Stimulated activated naive CD8-positive, alpha-beta T cell treated with anti-CD3 and anti-CD28 coated beads, Interleukin-15, amount 100 ng/mL, for 72 hours (primary cell): ENCODE results near the gene CFDP1.

ENCODE experiments used
- ATAC-seq: fragments of 150-1000 bp; cut with Tn5 transposase; 2 replicates; pipeline ENCODE4 v1.10.0; 2021; ENCODE audit warnings: mild to moderate bottlenecking, moderate library complexity
- DNase-seq, 2 donors: peaks; one replicate each; pipeline ENCODE4 v3.0.0; 2021 to 2022
- H3K27ac Mint-ChIP-seq, 2 donors: one replicate each; pipeline ENCODE4 v1.8.0; 2022; ENCODE audit warnings: mild to moderate bottlenecking in 2 of 2, mixed read lengths in 2 of 2, moderate library complexity in 2 of 2
- H3K27me3 Mint-ChIP-seq: one replicate; pipeline ENCODE4 v1.8.0; 2022; ENCODE audit warnings: mixed read lengths
- H3K4me1 Mint-ChIP-seq: one replicate; pipeline ENCODE4 v1.8.0; 2022; ENCODE audit warnings: mild to moderate bottlenecking, mixed read lengths
- H3K4me3 Mint-ChIP-seq, 2 donors: one replicate each; pipeline ENCODE4 v1.8.0; 2022; ENCODE audit warnings: mild to moderate bottlenecking in 2 of 2, mixed read lengths in 2 of 2, moderate library complexity in 1 of 2
- H3K9me3 Mint-ChIP-seq, 2 donors: one replicate each; pipeline ENCODE4 v1.8.0; 2022; ENCODE audit warnings: mixed read lengths in 2 of 2

CFDP1 gene

DNA sequence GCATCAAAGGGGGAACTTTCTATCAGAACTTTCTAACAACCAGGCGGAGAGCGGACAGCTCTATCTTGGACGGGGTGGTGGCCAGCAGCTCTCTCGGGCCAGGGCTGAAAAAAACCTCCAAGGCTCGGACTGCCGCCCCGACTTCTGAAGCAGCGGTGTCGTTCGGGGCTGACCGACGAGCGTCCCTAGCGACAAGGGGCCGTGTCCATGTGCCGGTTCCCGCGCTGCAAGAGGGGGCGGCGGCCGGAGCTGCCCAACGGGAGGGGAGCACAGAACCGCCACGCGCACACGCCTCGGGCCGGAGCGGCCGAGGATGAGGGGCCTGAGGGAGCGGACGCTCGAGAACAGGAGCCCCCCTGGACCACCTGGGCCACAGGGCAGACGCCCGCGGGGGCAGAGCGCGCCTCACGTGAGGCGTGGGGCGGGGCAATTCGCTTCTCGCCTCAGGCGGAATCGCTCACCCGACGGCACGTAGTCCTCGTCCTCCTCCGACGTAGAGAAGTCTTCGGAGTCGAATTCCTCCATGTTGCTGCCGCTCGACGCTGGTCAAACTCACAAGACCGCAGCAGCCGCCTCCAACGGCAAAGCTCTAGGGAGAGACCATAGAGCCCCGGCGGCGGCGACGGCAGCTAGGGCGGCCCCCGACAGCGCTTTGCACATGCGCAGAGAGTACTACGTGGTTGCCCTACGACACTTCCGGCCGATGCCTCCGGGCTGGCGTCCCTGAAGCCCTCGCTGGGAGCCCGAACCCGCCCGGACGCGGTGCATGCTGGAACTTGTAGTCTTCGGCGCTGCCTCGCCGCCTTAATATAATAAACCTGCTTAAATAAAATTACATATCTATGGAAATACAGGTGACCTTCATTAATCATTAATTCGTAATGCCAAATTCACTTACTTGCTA lies at the start of gene CFDP1:
Gene CFDP1 (minus strand): TSS at position 676 of the 904 bp plus-strand sequence. CDS start 151 bp downstream, at position 525.
- peak; percentile 95 for ATAC-seq
- H3K4me3 Mint-ChIP-seq: peak within 1 kb of the TSS; percentile 82 to 96
- peaks cover 56% of the 10 kb centered on the region for H3K4me1 Mint-ChIP-seq
- peaks cover 0 to 7% of the 10 kb centered on the region in 2 donors for H3K9me3 Mint-ChIP-seq
- peak within 1 kb of the TSS; percentile 98 for H3K27ac Mint-ChIP-seq
- peak; percentile 95 for DNase-seq
- H3K27me3 Mint-ChIP-seq: no peaks in the 10 kb centered on the region

DNA sequence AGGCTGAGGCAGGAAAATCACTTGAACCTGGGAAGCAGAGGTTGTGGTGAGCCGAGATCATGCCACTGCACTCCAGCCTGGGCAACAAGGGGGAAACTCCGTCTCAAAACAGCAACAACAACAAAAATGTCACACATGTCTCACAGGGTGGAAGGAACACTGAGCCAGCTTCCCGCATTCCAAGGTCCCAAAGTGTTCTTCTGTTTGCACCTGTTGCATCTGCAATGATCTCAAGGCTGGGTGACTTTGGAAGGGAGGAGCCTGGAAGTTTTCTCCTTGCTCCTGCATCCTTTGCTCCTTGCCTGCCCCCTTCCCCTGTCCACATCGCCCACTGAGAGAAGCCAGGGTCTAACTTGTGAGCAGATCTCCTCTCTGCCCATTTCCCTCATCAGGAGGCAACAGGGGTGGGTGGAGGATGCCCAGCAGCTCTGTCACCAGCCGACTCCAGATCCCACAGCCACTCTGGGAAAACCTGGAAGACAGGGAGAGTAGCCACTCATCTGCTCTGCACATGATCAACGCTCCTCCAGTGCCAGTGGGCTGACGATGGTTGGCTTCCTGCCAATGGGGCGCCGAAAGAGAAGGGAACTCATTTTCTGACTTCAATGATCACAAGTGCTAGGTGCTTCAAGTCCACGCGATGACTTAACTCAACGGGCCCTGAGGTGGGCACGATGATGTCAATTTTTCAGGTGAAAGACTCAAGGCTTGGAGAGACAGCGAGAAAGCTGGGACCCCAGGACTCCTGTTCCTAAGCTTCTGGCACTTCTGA lies 49.3 kb upstream of the CFDP1 start:
- Mint-ChIP-seq H3K9me3 (no peaks in the 10 kb centered on the region), H3K27ac (no peak overlapping the region), H3K27me3 (peaks cover 32% of the 10 kb centered on the region), H3K4me1 (no peaks in the 10 kb centered on the region), H3K4me3 (no peak overlapping the region)
- DNase-seq: no peak
- no peak for ATAC-seq

DNA sequence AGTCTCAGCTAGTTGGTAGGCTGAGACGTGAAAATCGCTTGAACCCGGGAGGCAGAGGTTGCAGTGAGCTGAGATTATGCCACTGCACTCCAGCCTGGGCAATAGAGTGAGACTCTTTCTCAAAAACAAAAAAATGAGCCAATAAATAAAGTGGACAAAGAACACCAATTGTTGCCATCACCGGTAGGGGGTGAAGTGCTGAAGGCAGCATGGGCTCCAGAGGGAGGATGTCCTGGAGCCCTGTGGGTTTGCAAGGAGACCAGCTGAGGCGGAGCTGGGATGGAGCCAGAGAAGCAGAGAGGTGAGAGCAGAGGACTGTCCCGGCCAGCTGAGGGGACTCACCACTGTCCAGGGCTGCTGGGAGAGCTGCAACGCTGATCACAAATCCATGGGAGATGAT lies 48.2 kb upstream of the CFDP1 start:
- ATAC-seq (no peak), DNase-seq (no peak)
- Mint-ChIP-seq H3K9me3 (no peaks in the 10 kb centered on the region), H3K4me3 (no peak overlapping the region), H3K27ac (no peak overlapping the region), H3K4me1 (no peaks in the 10 kb centered on the region), H3K27me3 (peaks cover 33% of the 10 kb centered on the region)

DNA sequence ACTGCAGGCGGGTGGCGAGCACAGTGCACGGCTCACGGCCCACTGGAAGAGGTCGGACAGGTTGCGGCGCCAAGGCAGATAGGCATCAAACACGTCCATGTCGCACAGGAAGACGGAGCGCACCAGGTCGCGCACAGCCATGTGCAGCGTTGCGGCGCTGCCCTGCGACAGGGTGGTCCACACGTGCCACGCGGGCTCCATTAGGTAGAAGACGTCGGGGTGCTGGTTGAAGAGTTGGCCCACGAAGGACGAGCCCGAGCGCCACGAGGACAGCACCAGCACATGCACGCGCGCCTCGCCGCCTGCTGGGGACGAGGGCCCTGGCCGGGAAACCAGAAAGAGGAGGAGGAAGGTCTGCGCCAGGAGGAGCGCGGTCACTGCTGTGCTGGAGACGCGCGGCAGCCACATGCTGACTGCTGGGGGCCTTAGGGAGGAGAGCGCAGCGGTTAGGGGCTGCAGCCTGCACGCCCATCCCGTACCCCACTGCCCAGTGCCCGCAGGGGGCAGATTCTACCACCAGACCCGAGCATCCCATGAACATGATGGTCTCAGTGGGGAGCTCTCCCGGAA lies 46.2 kb upstream of the CFDP1 start:
- ATAC-seq (no peak), DNase-seq (no peak)
- H3K9me3 Mint-ChIP-seq: no peaks in the 10 kb centered on the region
- H3K27ac Mint-ChIP-seq: no peak overlapping the region
- peaks cover 19% of the 10 kb centered on the region for H3K27me3 Mint-ChIP-seq
- H3K4me1 Mint-ChIP-seq: no peaks in the 10 kb centered on the region
- no peak overlapping the region for H3K4me3 Mint-ChIP-seq

DNA sequence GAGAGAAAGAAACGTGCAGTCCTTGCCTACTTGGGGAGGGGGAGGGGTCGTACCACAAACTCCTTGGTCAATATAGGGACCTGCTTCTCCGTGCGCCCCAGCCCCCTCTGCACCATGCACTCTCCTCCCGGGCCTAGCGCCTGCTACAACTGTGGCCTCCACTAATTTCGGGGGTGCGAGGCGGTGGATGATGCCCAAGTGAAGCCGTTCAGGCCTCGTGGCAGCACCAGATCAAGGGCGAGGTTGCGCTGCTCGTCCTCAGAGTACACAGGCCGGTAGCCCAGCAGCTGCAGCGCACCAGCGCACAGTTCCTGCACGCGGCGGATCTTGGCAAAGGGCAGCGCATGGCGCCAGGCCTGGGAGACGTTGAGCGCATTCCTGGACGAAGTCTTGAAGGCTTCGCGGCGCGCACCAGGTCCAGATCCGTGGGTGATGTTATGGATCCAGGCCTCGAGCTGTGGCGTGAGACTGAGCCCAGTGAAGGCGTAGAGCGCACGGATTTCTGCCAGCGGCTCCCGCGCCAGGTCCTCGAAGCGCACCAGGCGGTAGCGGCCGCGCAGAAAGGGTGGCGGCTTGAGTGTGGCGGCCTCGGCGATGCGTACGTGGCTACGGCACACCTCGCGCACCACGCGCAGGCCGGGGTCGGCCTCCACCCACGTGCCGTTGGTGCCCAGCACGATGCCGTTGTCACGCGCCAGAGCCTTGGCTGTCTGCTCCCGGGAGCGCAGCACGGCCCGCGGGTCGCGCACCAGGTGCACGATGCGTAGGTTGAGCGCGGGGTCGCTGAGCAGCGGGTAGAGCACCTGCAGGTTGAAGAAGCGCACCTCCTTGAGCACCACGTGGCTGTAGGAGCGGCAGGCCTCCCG lies 45.4 kb upstream of the CFDP1 start:
- Mint-ChIP-seq H3K27ac (no peak overlapping the region), H3K4me3 (no peak overlapping the region), H3K9me3 (no peaks in the 10 kb centered on the region), H3K4me1 (no peaks in the 10 kb centered on the region), H3K27me3 (peaks cover 19% of the 10 kb centered on the region)
- ATAC-seq (no peak), DNase-seq (no peak)

DNA sequence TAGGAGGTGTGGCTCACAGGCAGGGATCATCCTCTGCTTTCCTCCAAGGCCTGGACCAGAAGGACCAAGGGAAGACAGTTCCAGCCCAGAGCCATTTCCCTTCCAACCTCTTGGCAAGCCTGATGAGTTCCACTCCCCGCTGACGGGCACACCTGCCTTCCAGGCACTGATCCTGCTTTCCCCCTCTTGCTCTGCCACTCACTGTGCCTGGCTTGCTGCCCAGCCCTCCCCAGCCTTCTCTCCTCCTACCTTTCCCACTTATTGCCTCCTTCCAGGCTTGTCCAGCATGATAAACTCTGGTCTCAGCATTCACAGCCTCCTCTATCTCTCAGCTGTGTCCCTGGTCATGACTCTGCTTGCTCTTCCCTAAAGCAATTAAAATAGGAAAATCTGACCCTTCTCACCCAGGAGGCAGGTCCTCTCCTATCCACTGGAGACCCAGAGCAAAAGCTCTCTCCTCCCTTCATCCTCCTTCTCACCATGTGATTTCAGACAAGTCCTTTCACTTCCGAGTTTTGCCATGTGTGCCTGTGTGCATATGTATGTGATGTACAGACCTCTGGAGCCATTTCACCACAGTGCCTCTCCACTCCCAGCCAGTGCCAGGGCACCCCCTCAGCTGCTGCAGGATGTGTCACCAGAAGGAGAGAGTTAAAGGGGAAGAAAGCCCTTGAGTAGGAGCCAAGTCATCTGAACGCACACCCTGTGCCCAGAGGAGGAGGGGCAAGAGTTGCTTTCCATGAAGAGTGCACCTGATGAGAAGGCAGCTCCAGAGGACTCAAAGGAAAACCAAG lies 44.6 kb upstream of the CFDP1 start:
- no peaks in the 10 kb centered on the region for H3K9me3 Mint-ChIP-seq
- ATAC-seq: no peak
- no peak for DNase-seq
- H3K4me3 Mint-ChIP-seq: no peak overlapping the region
- H3K27me3 Mint-ChIP-seq: peaks cover 19% of the 10 kb centered on the region
- H3K27ac Mint-ChIP-seq: peak overlapping the region in 1 of 2 donors; percentile 65
- no peaks in the 10 kb centered on the region for H3K4me1 Mint-ChIP-seq

DNA sequence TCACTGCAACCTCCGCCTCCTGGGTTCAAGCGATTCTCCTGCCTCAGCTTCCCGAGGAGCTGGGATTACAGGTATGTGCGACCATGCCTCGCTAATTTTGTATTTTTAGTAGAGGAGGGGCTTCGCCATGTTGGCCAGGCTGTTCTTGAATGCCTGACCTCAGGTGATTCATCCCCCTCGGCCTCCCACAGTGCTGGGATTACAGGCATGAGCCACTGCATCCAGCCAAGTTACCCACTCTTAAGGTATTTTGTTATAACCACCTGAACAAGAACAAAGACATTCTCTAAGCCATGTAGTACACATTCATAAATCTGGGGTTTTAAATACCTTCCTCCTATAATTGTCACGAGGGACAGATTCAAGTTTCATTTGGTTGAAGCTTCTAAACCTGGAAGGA lies 43.5 kb upstream of the CFDP1 start:
- H3K9me3 Mint-ChIP-seq: no peaks in the 10 kb centered on the region
- DNase-seq: no peak
- H3K4me3 Mint-ChIP-seq: no peak overlapping the region
- H3K4me1 Mint-ChIP-seq: no peaks in the 10 kb centered on the region
- ATAC-seq: no peak
- no peak overlapping the region for H3K27ac Mint-ChIP-seq
- H3K27me3 Mint-ChIP-seq: peaks cover 19% of the 10 kb centered on the region

DNA sequence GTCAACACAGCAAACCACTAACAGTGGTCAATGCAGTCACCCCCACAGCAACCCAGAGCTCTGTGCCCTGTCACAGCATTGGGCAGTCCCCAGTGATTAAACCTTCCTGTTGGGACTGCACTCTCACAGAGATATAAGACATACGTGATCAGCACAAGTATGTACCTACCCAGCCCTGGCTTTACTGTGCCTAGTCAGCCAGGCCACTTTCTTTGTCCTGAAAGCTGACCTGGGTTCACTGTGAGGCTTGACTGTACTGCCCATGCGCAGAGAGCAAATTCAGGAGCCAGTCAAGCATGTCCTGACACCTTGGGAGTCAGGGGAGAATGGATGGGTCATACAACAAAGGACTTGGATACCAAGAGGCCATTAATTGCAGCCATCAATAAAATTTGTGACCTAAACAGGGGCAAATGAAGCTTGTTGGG lies 42.1 kb upstream of the CFDP1 start:
- H3K9me3 Mint-ChIP-seq: no peaks in the 10 kb centered on the region
- ATAC-seq (peak; percentile 61), DNase-seq (no peak)
- no peaks in the 10 kb centered on the region for H3K4me1 Mint-ChIP-seq
- H3K27me3 Mint-ChIP-seq: peaks cover 13% of the 10 kb centered on the region
- H3K4me3 Mint-ChIP-seq: no peak overlapping the region
- no peak overlapping the region for H3K27ac Mint-ChIP-seq

DNA sequence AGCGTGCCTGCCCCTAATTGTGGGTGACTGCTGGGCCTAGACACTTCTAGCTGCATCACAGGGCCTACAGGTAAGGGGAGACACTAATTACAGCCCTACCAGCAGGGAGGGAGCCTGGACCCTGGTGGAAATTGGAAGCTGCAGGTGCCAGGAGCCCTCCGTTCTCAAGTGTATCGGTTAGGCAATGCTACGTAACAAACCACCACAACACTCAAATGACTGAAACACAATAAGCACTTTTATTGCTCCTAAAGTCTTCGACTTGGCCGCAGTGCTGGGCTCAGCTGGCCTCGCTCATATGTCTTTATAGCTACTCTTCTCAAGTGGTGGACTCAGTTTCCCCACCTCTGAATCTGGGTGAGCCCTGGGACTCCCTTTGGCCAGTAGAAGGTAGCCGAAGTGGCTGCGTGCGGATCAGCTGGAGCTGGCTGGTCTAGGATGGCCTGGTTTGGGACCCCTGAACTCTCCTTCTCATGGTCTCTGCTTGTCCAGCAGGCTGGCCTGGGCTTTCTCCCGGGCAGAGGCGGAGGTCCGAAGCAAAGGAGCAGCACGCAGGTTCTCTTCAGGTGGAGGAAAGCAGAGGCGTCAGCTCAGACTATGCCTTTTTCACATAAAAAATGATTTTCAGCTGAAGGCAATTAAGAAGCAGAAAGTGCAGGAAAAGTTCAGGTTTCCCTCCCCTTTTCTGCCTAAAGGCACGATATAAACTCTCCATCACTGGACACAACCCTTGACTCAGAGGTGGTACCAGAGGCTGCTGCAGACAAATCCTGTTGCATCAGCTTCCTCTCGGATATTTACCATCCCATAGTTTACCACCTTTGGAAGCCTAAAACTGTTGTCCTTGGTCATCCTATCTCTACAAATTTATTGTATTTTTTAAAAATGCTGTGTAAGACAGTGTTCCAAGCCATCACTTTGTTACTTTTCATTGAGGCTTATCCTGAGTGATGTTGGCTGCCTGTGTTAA lies 39.9 kb upstream of the CFDP1 start:
- Mint-ChIP-seq H3K4me3 (no peak overlapping the region), H3K27ac (no peak overlapping the region), H3K27me3 (peaks cover 9% of the 10 kb centered on the region)

DNA sequence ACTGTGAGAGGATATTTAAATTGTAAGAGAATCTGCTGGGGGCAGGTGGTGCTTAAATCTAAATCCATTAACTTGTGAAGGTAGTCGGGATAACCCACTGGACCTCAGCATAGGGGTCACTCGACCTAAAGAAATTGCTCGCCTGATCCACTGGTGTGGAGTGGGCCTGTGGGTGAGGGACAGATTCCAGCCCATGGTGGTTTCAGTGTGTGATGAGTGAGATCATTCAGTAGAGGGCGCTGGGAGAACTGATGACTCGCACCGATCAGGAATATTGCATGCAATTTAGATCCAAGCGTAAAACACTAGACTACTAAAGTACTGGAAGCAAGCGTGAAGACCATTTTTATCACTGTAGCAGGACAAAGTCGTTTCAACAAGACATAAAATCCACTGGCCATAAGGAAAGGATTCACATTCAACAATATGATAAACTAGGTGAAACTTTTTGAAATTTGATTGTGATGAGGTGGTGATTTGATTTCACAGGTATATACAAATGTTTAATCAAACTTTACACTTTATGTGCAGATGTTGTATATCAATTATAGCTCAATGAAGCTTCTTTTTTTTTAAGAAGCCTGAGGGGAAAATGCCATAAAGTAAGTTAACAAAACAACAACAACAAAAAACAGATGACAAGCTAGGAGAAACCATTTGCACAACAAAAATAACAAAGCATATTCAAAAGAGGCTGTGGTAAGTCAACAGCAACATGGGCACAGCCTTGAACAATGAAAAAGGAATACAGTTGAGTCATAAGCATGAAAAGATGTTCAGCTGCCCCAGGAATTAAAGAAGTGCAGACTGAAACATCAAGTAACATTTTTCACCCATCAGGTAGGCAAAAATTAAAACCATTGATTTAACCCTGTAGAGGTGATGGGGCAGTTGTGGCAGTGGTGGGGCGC lies 38.7 kb upstream of the CFDP1 start:
- Mint-ChIP-seq H3K27ac (no peak overlapping the region), H3K27me3 (no peaks in the 10 kb centered on the region), H3K9me3 (no peaks in the 10 kb centered on the region), H3K4me3 (no peak overlapping the region), H3K4me1 (no peaks in the 10 kb centered on the region)
- ATAC-seq (peak; percentile 67), DNase-seq (peak; percentile 13 to 22)

More for the DNA sequence above, 39.9 kb upstream of the CFDP1 start:
- H3K9me3 Mint-ChIP-seq: no peaks in the 10 kb centered on the region
- DNase-seq (no peak), ATAC-seq (no peak)
- H3K4me1 Mint-ChIP-seq: no peaks in the 10 kb centered on the region

DNA sequence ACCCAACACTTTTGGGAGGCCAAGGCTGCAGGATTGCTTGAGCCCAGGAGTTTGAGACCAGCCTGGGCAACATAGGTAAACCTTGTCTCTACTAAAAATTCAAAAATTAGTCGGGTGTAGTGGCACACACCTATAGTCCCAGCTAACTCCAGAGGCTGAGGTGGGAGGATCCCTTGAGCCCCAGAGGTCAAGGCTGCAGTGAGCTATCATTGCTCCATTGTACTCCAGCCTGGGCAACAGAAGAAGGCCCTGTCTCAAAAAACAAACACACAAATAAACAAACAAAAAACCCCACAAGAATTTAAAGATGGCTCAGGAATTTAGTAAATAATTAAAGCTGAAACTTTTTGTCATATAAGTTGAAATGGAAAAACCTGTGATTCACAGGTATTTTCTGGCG lies 33.5 kb upstream of the CFDP1 start:
- H3K27ac Mint-ChIP-seq: no peak overlapping the region
- H3K27me3 Mint-ChIP-seq: no peaks in the 10 kb centered on the region
- DNase-seq (no peak), ATAC-seq (no peak)
- H3K9me3 Mint-ChIP-seq: no peaks in the 10 kb centered on the region
- H3K4me3 Mint-ChIP-seq: no peak overlapping the region
- H3K4me1 Mint-ChIP-seq: peaks cover 32% of the 10 kb centered on the region

DNA sequence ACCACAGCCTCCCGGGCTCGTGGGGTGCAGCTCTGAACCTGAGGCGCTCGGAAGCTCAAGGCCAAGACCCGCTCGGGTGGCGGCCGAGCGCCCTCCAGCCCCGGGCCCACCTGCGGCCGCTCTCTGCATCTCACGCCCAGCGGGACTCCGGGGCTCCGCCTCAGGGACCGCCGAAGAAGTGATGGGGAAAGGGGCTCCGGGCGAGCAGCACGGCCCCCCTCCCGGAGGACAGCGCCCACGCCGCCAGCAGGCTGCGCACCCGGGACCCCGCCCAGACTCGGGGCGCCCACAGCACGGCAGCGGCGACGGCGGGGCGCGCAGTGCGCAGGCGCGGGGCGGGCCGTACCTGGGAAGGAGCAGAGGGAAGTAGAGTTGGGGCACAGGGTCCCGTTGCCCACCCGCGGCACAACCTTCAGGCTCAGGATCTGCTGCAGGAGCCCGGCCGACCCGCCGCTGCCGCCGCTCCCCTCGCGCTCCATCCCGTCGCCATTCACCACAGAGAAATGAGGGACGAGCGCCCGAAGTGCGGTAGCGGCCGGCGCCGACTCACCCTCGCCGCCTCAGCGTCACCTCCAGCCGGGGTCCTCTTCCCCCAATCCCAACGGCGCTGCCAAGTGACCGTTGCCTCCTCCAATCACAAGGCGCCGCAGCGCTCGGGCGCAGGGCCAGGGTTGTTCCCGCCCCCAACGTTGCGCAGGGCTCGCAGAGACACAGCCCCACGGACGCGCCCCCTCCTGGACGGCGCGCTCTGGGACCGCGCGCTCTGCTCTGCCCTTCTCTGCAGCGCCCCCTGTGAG lies 31.0 kb upstream of the CFDP1 start, which contains the start of gene TMEM170A:
Gene TMEM170A (minus strand): TSS at position 568 of the 797 bp plus-strand sequence. CDS start 89 bp downstream, at position 479.
- Mint-ChIP-seq H3K4me3 (peak within 1 kb of the TSS; percentile 92), H3K9me3 (no peaks in the 10 kb centered on the region), H3K27ac (peak within 1 kb of the TSS; percentile 86 to 96), H3K4me1 (peaks cover 54% of the 10 kb centered on the region), H3K27me3 (no peaks in the 10 kb centered on the region)
- peak; percentile 99 for DNase-seq
- ATAC-seq: peak; percentile 95
